Germinal center (tissue), 1 donor: ENCODE measurements around the gene TECRL.

ENCODE experiments used
- DNase-seq: peaks from one replicate; pipeline ENCODE4 v3.0.0; 2012; ENCODE audit warnings: mixed read lengths, low spot score

TECRL gene, protein sequence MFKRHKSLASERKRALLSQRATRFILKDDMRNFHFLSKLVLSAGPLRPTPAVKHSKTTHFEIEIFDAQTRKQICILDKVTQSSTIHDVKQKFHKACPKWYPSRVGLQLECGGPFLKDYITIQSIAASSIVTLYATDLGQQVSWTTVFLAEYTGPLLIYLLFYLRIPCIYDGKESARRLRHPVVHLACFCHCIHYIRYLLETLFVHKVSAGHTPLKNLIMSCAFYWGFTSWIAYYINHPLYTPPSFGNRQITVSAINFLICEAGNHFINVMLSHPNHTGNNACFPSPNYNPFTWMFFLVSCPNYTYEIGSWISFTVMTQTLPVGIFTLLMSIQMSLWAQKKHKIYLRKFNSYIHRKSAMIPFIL

DNA sequence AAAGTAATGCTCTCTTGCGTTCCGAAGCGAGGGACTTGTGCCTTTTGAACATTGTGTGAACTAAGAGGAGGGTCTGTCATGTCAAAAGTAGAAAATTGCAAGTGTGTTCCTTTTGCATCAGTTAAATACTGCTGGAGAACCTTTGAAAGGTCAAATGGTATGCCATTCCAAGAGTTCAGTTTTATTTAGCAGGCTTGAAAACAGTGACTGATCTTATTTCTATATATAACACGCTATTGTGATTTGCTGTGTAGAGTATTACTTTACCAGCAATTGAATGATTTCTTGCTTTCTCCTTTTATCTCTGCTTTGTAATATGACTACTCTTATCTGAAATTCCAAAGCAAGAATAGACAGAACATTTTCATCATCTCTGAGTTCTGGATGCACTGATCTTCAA lies at the start of gene TECRL:
Gene TECRL, minus strand, starts transcription at position 151 of the 400 bp plus-strand sequence. Its CDS starts 99 bp downstream, at position 52.
- no peak for DNase-seq

DNA sequence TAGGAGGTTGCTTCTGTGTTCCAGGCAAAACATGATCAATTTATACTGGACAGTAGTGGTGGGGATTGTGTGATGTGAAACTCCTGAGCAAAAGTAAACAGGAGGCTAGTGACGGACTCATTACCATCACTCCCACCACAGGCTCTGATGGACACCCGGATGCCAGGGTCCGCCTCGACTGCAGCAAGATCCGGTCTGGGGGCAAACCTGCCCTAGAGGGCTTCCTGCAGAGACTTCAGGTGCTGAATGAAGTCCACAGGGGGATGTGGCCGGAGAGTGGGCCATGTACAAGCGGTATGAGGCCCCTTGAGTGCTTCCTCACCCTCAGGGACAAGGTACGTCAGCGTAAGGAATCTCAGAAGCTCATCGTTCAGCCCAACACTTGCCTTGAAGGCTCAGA lies 23.4 kb upstream of the TECRL start:
- no peak for DNase-seq

DNA sequence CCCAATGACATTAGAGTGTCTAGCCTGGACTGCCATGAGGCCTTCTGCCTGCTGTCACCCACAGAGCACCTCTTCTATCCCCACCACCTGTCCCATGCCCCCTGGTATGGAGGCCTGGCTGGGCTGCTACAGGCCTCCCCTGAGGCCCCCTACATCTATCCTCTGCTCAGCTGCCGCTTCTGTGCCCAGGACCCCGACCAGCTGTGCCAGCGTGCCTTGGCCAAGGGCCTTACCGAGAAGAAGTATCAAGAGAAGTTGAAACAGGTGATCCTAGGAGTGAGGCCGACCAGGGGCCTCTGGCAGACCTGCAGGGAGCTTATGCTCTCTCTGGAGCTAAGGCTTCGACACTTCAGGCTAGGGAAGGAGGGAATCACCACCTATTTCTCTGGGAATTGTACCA lies 21.7 kb upstream of the TECRL start:
- DNase-seq = no peak

DNA sequence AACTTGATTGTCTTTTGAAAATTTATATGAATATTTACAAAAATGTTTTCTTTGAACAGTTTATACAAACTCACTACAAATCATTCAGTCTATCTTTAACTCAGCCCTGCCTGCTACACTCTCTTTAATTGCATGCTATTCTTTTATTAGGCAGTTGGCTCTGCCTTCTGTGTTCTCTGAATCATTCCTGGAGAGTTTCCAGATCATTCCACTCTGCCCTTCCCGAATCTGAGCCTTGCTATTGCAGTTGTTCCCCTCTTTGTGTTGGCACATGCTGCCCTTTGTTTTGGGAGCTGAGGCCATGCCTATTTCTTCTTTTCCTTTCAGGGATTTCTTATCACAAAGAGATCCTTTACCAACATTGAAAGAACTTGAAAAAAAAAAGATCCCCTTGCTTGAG lies 8.7 kb upstream of the TECRL start:
- DNase-seq = no peak

DNA sequence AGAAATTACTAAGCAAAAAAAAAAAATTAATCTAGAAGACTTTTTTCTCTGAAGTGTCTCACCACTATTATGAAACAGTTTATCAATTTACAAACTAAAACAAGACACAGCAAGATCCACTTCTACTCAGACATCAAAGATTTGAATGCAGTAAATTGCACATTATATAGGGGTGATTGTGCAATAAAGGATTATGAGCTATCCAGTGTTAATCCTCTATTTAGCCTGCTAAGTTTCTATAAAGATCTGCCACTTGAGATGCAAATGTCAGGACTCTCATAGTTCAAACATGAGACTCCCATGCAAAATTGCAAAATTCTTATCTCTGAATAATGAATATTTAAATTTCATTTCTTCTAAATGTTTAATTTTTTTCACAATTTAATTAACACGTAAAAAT lies 2.2 kb downstream of the TECRL start:
- no peak for DNase-seq

DNA sequence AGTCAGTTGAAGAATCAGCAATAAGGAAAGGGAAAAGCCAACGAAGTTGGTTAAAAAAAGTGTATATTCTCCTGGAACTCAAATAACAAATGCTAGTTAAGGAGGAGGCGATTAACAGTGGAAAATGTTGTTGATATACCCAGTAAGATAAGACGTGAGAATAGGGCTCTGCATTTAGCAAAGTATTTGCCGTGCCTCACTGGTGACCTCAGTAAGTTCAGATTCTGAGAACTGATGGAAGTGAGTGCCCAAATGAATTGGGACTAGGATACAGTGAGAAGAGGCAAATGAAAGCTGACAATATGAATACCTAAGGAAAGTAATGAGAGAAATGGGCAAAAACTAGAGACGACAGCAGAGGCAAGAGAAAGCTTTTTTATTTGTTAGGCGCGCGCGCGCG lies 3.5 kb downstream of the TECRL start:
- DNase-seq = no peak

DNA sequence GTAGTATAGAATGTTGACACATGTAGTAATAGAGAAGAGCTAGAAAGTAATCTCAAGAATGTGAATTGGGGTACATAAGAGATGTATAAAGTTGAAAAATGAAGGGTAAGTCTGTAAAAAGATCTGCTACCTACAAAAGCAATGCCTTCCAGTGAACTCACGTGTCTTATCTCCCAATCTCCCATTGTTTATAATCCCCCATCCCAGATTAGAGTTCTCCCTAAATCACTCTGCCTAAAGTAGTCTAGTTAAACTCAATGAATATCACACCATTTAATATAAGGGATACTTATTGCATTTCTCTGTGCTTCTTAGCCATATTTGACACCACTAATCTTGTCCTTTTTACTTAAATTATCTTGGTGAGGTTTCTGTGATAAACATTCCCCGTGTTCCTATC lies 6.6 kb downstream of the TECRL start:
- no peak for DNase-seq

DNA sequence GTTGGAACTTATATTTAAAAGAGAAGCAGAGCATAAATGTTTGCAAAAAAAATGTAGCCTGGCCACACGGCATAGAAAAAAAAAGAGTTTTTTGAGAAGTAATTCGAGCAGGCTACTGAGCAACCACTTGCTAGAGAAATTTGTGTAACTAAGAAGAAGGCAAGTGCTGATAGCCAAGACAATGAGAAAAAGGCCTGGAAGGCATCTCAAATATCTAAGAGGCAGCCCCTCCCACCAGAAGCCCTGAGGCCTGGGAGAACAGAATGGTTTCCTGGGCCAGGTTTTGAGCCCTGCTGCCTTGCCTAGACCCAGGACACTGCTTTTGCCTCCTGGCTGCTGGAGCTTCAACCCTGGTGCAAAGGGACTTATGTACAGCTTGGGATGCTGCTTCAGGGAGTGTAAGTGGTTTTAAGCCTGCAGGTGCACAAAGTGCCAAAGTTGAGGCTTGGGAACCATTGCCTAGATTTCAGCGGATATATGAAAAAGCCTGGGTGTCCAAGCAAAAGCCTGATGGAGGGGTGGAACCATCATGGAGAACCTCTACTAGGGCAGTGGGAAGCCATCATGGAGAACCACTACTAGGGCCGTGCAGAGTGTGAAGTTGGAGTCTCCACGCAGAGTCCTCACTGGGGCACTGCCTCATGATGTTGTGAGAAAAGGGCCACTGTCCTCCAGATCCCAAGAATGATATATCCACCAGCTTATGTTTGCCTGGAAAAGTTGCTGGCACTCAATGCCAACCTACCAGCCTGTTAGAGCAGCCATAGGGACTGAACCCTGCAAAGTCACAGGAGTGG lies 9.7 kb downstream of the TECRL start:
- DNase-seq = no peak

DNA sequence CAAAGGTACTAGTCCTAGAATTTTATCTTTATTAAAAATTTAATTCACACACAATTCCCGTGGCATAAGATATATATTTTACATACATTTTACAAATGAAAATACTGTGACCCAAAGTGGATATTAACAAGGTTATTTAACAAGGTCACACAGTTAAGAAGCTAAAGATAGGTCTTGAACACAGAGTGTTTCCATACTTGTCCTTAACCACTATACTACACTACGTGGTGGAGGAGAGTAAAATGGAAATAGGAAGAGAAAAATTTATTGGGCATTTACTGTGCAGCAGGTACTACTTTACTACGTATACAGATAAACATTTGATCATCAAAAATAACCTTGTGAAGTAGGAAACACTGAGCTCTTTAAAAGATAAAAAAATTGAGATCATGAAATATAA lies 14.8 kb downstream of the TECRL start:
- no peak for DNase-seq

DNA sequence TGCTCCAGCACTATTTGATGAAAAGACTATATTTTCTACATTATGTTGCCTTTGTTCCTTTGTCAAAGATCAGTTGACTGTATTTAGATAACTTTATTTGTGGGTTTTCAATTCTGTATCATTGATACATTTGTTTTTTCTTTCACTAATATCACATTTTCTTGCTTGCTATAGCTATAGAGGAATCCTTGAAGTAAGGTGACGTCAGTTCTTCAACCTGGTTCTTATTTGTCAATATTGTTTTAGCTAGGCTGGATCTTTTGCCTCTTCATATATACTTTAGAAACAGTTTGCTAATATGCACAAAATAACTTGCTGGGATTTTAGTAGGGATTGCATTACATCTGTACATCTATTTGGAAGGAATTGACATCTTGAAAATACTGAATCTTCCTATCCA lies 21.0 kb downstream of the TECRL start:
- DNase-seq = no peak

DNA sequence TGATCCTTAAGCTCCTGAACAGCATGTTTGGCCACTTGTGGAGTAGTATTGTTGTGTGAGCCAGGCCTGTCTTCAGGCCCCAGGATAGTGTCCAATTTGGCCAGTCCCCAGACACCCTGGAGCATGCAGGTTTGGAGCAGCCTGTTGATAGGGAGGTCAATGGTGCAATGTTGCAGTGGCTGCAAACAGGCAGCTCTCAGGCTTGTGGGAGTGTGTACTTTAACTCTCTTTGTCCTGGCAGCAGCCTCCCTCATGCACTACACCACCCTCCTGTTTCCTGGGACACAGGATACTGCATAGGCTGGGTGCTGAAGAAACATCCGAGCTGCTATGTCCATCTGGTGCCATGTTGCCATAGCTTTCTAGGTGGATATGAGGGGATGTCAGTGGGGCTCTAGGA lies 24.0 kb downstream of the TECRL start:
- no peak for DNase-seq

DNA sequence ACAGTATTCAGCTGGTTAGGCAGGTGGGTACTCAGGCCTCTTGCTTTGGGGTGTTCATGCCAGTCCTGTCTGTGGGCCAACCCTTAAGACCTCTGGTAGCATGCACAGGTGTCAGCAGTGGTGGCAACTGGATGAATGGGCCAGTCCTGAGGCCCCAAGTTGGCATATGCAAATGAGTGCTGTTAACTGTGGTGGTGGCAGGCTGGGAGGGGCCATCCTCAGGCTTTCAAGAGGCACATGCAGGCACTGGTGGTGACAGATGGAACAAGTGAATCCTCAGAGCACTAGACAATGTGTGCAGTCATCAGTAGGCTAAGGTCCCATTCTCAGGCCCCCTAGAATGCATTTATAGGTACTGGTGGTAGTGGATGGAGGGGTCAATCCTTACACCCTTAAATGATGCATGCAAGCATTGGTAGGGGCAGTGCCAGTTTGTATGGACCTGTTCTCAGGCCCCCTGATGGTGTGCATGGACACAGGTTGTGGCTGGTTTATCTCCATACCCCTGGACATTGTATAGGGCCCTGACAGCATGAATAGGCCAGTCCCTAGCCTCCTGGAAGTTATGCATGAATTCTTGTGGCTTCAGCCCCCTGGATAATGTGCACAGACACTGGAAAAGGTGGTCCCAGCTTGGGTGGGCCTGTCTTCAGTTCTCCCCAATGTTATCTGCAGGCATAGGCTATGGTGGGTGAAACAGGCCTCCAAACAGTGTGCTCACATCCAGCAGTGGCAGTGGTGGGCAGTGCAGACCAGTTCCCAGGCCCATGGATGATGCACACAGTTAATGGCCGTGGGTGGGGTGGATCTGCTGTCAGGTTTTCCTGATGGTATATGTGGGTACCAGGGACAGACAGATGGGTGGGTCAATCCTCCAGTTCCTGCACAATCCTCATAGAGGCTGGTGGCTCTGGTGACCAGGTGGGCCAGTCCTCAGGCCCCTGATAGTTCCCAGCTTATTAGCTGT lies 24.7 kb downstream of the TECRL start:
- no peak for DNase-seq

DNA sequence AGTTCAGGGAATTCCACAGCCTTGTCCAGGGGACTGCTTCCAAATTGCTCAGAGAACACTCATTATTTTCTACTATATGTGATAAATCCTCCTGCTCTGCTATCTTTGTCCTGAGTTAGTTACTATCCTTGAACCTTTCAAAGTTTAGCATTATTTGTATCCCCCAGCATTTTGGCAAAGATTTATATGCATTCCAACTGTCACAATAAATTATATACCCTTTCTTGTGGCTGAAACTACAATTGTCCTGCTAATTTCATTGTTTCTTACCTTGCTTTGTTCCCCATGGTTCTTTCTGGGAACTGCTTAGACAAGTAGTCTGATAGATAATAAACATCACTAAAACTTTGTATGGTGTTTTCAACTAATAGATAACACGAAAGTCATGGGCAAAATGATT lies 40.5 kb downstream of the TECRL start:
- DNase-seq = no peak

DNA sequence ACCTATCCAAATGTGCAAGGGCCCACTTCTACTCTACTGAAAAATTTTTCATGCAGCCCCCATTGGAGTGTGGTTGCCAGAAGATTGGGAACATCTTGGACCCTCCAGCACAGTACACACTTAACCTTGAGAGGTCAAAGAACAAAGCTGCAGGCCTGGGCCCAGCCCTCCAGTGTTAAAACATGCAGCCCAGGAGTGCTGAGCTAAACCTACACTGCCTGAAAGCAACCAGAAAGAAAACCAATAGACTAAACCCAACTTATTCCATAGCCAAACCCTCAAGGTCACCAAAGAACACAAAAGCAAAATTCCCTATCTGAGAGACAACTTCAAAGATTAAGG lies 47.9 kb downstream of the TECRL start:
- DNase-seq = no peak

DNA sequence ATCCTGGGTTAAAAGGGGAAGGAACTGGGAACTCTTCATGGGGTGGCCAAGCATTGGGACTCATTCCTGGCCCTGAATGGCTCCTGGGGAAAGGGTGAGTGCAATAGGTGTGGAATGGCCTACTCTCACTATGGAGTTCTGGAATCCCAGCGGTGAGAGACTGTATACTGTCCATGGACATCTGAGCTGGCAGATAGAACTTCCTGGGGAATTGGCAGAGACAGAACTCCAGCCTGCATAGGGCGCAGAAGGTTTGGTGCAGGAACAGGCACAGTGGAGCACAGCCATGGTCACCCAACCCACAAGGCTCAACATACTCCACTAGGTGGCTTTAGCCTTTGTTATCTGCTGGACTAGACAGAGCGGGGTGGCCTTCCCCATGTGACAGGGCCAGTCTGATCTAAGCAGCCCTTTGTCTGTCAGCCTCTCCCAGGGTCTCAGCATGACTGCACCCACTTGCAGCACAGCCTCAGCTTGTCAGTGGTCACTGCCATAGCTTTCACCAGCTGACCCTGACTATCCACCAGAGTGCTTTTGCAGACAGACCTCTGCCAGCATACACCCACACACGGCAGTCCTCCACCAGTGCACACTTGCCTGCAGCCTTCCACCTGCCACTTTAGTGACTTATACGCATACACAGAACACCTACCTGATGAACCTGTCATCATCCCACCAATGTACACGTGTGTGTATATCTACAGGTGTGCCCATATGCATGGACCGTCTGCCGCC lies 48.4 kb downstream of the TECRL start:
- DNase-seq = no peak

DNA sequence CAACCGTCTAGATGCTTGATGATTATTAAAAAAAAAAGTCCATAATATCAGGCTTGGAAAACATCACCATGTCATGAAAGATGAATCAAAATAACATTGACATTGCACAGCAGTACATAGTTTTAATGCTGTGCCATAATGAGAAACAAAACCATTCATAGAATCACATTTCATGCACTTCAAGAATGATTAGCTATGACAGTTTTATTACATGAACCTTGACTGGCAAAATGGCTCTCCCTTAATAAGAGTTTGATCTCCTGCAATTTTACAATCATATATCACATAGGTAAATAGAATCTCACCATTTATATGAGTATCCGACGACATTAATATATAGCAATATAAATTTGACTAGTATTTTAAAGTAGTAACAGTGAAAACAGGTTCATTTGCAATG lies 49.8 kb downstream of the TECRL start:
- no peak for DNase-seq

DNA sequence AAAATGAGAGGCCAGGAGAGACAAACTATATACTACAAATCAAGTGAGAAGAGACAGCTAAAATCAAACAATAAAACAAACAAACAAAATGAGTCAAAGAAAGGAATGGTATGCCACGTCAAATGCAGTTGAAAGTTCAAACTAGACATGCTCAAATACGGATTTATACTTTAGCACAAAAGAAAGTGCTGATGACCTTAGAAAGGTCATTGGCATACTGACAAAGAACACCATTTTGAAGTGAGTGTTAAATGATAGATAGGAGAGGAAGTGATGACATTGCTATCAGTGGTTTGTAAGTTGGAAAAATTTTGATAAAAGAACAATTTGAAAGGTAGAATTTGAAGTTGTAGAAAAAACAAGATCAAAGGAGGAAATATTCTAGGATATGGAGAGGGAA lies 55.3 kb downstream of the TECRL start:
- DNase-seq = no peak

DNA sequence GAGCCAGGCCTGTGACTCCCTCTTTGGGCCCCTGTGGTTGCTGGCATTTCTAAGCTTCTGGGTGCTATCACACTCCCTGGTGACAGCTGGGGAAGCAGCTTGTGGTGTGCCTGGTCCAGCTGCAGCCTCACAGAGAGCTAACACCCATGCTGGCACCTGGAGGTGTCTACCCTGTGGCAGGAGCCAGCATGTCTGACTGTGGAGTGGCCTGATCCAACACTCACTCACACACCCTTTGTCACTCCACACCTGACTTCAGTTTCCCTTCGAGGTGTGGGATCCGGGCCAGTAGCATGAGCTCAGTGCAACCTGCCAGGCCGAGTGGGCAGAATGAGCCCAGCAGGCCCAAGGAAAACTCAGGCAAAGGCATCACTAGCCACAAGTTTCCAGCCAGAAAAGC lies 67.5 kb downstream of the TECRL start:
- no peak for DNase-seq

DNA sequence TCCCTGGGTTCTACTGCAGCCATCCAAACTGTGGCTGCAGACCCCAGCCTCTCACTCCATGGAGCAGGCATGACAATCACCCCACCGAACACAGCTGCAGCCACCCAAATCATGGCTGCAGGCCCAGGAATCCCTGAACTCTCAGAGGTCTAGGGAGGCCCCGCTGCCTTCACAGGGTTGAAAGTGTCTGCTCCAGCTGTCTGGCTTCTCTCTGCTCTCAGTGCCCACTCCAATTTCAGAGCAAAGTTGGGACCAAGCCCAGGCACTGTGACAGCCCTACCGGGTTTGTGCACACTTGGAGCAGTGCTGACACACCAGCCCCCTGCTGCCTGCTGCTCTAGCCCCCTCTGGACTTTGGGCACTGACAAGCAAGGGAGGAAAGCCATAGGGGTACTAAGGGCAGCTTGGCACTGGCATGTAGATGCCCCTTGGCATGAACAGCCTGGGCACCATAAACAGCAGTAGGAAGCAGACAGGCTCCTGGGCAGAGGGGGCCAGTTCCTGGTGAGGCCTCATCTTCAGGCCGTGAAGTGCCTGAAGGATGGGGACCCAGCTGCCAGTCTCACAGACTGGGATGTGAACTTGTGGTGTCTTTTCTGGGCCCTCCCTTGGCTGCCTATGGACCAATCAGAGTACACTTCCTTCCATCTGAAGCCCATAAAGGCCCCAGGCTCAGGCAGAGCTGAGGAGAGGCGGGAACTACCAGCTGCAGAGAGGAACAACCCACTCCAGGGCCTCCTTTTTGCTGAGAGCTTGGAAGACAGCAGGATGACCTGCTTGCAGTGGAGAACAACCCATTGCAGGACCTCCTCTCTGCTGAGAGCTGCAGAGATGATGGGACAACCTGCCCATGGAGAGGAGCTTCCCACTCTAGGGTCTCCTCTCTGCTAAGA lies 68.8 kb downstream of the TECRL start:
- no peak for DNase-seq

DNA sequence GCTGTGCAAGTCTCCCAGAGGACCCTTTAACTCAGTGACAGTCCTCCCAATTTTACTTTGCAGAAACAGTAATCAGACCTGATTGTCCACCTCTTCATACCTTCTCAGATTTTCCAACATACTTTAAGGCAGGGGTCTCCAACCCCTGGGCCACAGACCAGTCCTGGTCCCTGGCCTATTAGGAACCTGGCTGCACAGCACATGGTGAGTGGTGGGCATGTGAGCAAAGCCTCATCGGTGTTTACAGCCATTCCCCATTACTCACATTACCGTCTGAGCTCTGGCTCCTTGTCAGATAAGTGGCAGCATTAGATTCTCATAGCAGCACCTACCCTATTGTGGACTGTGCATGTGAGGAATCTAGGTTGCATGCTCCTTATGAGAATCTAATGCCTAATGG lies 74.3 kb downstream of the TECRL start:
- DNase-seq = no peak

DNA sequence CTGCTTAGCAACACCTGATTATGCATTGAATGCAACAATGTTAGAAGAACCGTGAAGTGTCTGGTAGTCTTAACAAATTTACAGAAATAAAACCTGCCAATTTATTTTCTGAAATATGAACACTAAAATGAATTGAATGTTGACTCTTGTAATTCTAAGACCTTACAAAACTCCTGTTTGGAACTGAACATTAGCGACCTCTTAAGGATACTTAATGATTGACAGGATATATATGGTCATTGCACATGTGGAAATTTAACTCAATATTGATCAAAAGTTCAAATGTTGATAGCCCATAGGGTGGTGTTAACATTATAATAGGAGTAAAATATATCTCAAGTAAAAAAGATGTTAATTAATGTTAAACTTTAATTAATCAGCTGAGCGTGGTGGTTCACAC lies 79.1 kb downstream of the TECRL start:
- no peak for DNase-seq
